ENCODE data around the gene EEF1AKMT4. TPM values are rescaled to one million over a fixed set of nuclear protein-coding genes. Genes with fewer than 3 reads are reported as not detected.

Gene EEF1AKMT4
- total RNA-seq, 1 donor from 2014 or later, result 14.0 TPM

DNA sequence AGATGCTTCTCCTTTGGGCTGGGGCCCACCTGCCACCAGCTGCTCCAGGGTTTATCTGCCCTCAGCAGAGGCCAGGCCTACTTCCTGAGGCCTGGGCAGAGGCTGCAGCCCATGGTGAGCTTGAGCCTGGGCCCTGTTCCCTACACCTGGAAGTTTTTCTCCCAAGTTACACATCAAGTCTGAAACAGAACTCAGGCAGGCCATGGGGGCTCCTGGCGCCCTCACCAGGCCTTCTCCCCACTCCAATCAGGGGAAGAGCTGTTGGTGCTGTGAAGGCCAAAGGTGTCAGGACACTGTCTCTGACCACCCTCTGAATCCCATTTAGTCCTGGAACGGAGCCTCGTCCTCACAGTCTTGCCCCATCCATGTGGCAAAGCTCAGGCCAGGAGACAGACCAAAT is 12.8 kb upstream of the EEF1AKMT4 start:
- Histone ChIP-seq H3K36me3 (ENCODE audit: control insufficient read depth, insufficient read depth, low read length) (no peaks in the 10 kb centered on the region), H3K27me3 (ENCODE audit: control insufficient read depth, insufficient read depth, low read length) (peaks cover 8% of the 10 kb centered on the region), H3K4me3 (ENCODE audit: low read depth, low read length) (no peak overlapping the region)
- TF ChIP-seq, protein P1, sequence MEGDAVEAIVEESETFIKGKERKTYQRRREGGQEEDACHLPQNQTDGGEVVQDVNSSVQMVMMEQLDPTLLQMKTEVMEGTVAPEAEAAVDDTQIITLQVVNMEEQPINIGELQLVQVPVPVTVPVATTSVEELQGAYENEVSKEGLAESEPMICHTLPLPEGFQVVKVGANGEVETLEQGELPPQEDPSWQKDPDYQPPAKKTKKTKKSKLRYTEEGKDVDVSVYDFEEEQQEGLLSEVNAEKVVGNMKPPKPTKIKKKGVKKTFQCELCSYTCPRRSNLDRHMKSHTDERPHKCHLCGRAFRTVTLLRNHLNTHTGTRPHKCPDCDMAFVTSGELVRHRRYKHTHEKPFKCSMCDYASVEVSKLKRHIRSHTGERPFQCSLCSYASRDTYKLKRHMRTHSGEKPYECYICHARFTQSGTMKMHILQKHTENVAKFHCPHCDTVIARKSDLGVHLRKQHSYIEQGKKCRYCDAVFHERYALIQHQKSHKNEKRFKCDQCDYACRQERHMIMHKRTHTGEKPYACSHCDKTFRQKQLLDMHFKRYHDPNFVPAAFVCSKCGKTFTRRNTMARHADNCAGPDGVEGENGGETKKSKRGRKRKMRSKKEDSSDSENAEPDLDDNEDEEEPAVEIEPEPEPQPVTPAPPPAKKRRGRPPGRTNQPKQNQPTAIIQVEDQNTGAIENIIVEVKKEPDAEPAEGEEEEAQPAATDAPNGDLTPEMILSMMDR (IDR thresholded peaks at IDR 0.05; ENCODE audit: insufficient read depth, low read length, severe bottlenecking), result no peak
- FAIRE-seq (no peak), DNase-seq (ENCODE audit: low read depth) (no peak)

DNA sequence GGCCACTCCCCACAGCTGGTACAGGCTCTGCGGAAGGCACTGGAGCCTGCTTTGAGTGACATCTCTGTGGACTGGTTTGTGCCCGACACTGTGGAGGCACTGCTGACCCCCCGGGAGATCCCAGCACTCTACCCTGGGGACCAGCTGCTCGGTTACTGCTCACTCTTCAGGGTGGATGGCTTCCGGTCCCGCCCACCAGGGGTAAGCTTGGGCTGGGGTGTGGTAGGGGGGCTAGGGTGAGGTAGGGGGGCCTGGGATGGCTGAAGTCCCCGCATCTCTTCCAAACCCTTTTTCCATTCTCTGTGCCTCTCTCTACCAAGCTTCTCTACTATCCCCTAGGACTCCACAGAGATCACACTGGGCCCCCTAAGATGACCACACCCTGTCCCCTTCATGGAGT is 12.3 kb upstream of the EEF1AKMT4 start:
- Histone ChIP-seq H3K4me3 (ENCODE audit: low read depth, low read length) (no peak overlapping the region), H3K27me3 (ENCODE audit: control insufficient read depth, insufficient read depth, low read length) (peaks cover 4% of the 10 kb centered on the region), H3K36me3 (ENCODE audit: control insufficient read depth, insufficient read depth, low read length) (no peaks in the 10 kb centered on the region)
- DNase-seq (ENCODE audit: low read depth) (no peak), FAIRE-seq (no peak)
- TF ChIP-seq, protein P1 (IDR thresholded peaks at IDR 0.05; ENCODE audit: insufficient read depth, low read length, severe bottlenecking), result no peak

DNA sequence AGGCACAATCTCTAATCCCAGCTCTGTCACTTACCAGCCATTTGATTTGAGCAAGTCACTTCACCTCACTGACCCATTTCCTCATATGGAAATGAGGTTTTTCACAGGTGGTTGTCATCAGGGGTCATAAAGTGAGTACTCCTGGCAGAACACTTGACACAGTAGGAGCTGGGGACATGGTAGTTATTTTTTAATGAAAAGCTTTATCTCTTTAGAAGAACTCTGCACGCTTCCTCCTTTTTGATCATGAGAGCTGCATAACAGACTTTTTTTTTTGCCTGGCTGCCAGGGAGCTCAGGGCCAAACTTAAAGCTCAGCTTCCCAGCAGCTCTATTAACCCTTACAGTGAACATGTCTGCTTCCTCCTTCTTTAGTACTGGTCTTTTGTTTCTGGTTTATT is 11.7 kb upstream of the EEF1AKMT4 start:
- H3K4me3 ChIP-seq (ENCODE audit: low read depth, low read length), result no peak overlapping the region
- H3K27me3 ChIP-seq (ENCODE audit: control insufficient read depth, insufficient read depth, low read length), result peaks cover 3% of the 10 kb centered on the region
- H3K36me3 ChIP-seq (ENCODE audit: control insufficient read depth, insufficient read depth, low read length), result peaks cover 3% of the 10 kb centered on the region
- TF ChIP-seq, protein P1 (IDR thresholded peaks at IDR 0.05; ENCODE audit: insufficient read depth, low read length, severe bottlenecking), result no peak
- FAIRE-seq (no peak), DNase-seq (ENCODE audit: low read depth) (no peak)

DNA sequence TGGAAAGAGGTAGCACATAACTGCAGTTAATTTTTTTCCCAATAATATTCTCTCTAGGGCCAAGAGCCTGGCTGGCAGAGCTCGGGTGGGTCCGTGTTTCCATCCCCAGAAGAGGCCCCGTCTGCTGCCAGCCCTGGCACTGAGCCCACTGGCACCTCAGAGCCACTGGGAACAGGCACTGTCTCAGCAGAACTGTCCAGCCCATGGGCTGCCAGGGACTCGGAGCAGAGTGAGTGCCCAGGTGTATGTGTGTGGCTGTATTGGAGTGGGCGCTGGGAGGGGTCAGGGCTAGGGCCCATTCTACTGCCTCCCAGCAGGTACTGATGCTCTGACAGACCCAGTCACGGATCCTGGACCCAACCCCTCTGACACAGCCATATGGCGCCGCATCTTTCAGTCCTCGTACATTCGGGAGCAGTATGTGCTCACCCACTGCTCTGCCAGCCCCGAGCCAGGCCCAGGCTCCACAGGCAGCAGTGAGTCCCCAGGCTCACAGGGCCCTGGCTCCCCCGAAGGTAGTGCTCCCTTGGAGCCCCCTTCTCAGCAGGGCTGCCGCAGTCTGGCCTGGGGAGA is 11.1 kb upstream of the EEF1AKMT4 start:
- Histone ChIP-seq H3K36me3 (ENCODE audit: control insufficient read depth, insufficient read depth, low read length) (peaks cover 5% of the 10 kb centered on the region), H3K4me3 (ENCODE audit: low read depth, low read length) (no peak overlapping the region), H3K27me3 (ENCODE audit: control insufficient read depth, insufficient read depth, low read length) (peaks cover 2% of the 10 kb centered on the region)
- DNase-seq (ENCODE audit: low read depth), result no peak
- TF ChIP-seq, protein P1 (IDR thresholded peaks at IDR 0.05; ENCODE audit: insufficient read depth, low read length, severe bottlenecking), result no peak
- no peak for FAIRE-seq

DNA sequence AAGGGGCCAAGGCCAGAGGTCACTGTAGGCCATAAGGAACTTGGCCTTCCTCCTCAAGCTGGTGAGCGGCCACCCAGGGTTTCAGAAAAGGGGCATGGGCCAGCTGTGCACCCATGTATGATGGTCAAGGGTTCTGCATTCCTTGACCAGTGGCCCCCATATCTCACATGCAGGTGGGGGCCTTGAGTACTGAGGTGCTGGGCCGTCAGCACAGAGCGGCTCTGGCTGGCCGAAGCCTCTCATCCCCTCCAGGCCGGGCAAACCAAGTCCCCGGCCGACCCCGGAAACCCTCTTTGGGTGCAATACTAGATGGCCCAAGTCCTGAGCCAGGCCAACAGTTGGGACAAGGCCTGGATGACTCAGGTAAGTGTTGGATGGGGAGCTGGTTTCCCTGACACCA is 10.3 kb upstream of the EEF1AKMT4 start:
- DNase-seq (ENCODE audit: low read depth) (no peak), FAIRE-seq (no peak)
- TF ChIP-seq, protein P1 (IDR thresholded peaks at IDR 0.05; ENCODE audit: insufficient read depth, low read length, severe bottlenecking), result no peak
- H3K27me3 ChIP-seq (ENCODE audit: control insufficient read depth, insufficient read depth, low read length), result peaks cover 2% of the 10 kb centered on the region
- H3K4me3 ChIP-seq (ENCODE audit: low read depth, low read length), result no peak overlapping the region
- peaks cover 12% of the 10 kb centered on the region for H3K36me3 ChIP-seq (ENCODE audit: control insufficient read depth, insufficient read depth, low read length)

DNA sequence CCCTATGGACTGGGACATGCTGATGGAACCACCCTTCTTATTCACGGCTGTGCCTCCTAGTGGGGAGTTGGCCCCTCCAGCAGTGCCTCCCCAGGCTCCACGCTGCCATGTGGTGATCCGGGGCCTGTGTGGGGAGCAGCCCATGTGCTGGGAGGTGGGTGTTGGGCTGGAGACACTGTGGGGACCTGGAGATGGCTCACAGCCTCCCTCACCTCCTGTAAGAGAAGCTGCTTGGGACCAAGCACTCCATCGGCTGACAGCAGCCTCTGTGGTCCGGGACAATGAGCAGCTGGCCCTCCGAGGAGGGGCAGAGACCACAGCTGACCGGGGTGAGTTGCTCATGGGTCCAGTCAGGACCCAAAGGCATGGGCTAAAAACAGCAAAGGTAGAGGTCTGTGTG is 9.8 kb upstream of the EEF1AKMT4 start:
- Histone ChIP-seq H3K27me3 (ENCODE audit: control insufficient read depth, insufficient read depth, low read length) (peaks cover 2% of the 10 kb centered on the region), H3K4me3 (ENCODE audit: low read depth, low read length) (no peak overlapping the region), H3K36me3 (ENCODE audit: control insufficient read depth, insufficient read depth, low read length) (peaks cover 17% of the 10 kb centered on the region)
- FAIRE-seq (no peak), DNase-seq (ENCODE audit: low read depth) (no peak)
- TF ChIP-seq, protein P1 (IDR thresholded peaks at IDR 0.05; ENCODE audit: insufficient read depth, low read length, severe bottlenecking), result no peak
